Activated CD4-positive, alpha-beta memory T cell treated with anti-CD3 and anti-CD28 coated beads for 36 hours (primary cell): Measurements from ENCODE around the gene OR10H2. TPM values are rescaled to one million over a fixed set of nuclear protein-coding genes. Genes with fewer than 3 reads are reported as not detected.

Experiments used
- CTCF ChIA-PET: fragments of 350-600 bp; sonication (Branson Sonifier 250); formaldehyde crosslinking; loops from one replicate; lab custom pipeline; 2021; ENCODE audit warnings: antibody characterized with exemption, inconsistent platforms; lab: Charles Lee
- POLR2A ChIA-PET: fragments of 350-600 bp; sonication (Branson Sonifier 250); formaldehyde crosslinking; loops from one replicate; lab custom pipeline; 2021; ENCODE audit warnings: antibody characterized with exemption; lab: Charles Lee
- DNase-seq: peaks from one replicate; pipeline ENCODE4 v3.0.0-alpha.2; 2020
- H3K27ac Mint-ChIP-seq: one replicate; pipeline ENCODE4 v1.8.0; 2021; ENCODE audit warnings: mixed read lengths
- H3K27me3 Mint-ChIP-seq: one replicate; pipeline ENCODE4 v1.8.0; 2021; ENCODE audit warnings: mixed read lengths
- H3K36me3 Mint-ChIP-seq: one replicate; pipeline ENCODE4 v1.8.0; 2021; ENCODE audit warnings: mixed read lengths
- H3K4me1 Mint-ChIP-seq: one replicate; pipeline ENCODE4 v1.8.0; 2021; ENCODE audit warnings: low read depth, mixed read lengths
- H3K4me3 Mint-ChIP-seq: one replicate; pipeline ENCODE4 v1.8.0; 2021; ENCODE audit warnings: mild to moderate bottlenecking, mixed read lengths
- H3K9me3 Mint-ChIP-seq: one replicate; pipeline ENCODE4 v1.8.0; 2021; ENCODE audit warnings: mixed read lengths
- intact Hi-C: fragments of 100-400 bp; cut with micrococcal nuclease; formaldehyde crosslinking; loops from one replicate; pipeline ENCODE4 v1.15.1; 2023
- total RNA-seq, 2 experiments: library from RNA; stranded (reverse); gene quantifications; one replicate each; pipeline ENCODE4 v1.2.3, GENCODE V29; 2021

OR10H2 gene
- total RNA-seq, 2 experiments from 2014 or later, result not detected

GRCh38 chr19:15776264-15776663 lies 48.4 kb downstream of the OR10H2 start:
- no peak overlapping the region for H3K4me3 Mint-ChIP-seq
- ChIA-PET CTCF (no interaction called here), POLR2A (no interaction called here)
- no peaks in the 10 kb centered on the region for H3K4me1 Mint-ChIP-seq
- H3K36me3 Mint-ChIP-seq, result no peaks in the 10 kb centered on the region
- intact Hi-C loops, result no loop called here
- no peak for DNase-seq
- no peaks in the 10 kb centered on the region for H3K9me3 Mint-ChIP-seq
- H3K27ac Mint-ChIP-seq, result no peak overlapping the region
- peaks cover 15% of the 10 kb centered on the region for H3K27me3 Mint-ChIP-seq

DNA sequence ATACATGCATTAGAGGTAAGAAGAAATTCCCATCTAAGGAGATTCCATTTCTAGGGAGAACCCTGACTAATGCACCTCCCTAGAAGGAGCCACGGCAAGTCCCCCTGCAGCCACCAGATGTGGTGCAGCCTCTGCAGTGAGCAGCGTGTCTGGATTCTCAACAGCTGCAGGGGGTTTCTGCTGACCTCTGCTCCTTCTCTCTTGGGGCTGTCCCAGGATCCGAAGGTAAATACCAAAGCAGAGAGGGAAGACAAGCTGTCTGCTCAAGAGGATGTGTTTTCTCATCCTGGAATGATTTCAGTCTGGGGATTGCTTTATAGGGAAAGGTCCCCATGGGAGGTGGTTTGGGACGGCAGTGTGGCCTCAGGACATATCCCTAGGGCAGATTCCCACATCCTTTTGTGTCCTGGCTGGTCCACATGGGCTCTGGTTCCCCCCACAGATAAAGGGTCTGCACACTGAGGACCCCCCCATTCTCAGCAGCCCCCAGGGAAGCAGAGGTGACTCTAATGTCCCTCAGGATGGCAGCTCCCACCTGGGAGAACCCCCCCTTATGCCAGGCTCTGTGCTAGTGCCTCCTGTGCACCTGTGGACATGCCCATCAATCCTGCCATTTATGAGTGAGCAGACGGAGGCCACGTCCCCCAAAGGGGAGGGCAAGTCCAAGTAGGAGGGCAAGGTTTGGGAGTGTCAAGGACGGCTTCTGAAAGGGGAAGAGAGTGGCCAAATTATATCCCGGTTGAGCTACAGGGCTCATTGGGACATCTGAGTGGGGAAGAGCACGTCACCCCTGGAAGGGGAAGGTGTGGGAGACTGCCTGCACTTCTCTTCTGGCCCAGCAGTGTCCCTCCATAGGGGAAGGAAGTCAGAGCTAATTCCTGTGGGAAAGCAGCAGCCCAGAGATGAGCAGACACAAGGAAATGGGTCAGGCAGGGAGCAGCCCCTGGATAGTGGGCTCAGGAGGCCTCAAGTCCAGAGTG lies 49.5 kb downstream of the OR10H2 start:
- POLR2A ChIA-PET, result no interaction called here
- intact Hi-C loops, result no loop called here

More for the DNA sequence above, 49.5 kb downstream of the OR10H2 start:
- Mint-ChIP-seq H3K36me3 (no peaks in the 10 kb centered on the region), H3K4me3 (no peak overlapping the region), H3K9me3 (no peaks in the 10 kb centered on the region), H3K4me1 (no peaks in the 10 kb centered on the region), H3K27ac (no peak overlapping the region), H3K27me3 (peaks cover 15% of the 10 kb centered on the region)
- CTCF ChIA-PET, result no interaction called here
- no peak for DNase-seq

Other genes with a start within 250 kb of the OR10H2 start
- gene PGLYRP2, start 248.5 kb upstream of the OR10H2 start, total RNA-seq, result under 1 TPM in 1 of 2 experiments, not detected in 1; 0.24 TPM
- under 1 TPM; 0.50 to 0.56 TPM for gene CYP4F22, start 219.5 kb upstream of the OR10H2 start, total RNA-seq
- not detected for gene CYP4F8, start 112.8 kb upstream of the OR10H2 start, total RNA-seq
- gene CYP4F3, start 87.1 kb upstream of the OR10H2 start, total RNA-seq, result not detected
- under 1 TPM in 1 of 2 experiments, not detected in 1; 0.41 TPM for gene CYP4F12, start 54.9 kb upstream of the OR10H2 start, total RNA-seq
- gene OR10H3, start 10.0 kb downstream of the OR10H2 start, total RNA-seq, result not detected
- not detected for gene OR10H5, start 59.6 kb downstream of the OR10H2 start, total RNA-seq
- gene OR10H1, start 87.6 kb downstream of the OR10H2 start, total RNA-seq, result not detected
- not detected for gene CYP4F2, start 170.1 kb downstream of the OR10H2 start, total RNA-seq
- not detected for gene CYP4F11, start 206.5 kb downstream of the OR10H2 start, total RNA-seq
- gene OR10H4, start 221.0 kb downstream of the OR10H2 start, total RNA-seq, result not detected